ENCODE data around the gene GNE.
"Not testable (repeated sequence)": the region's sequence is repeated elsewhere in the genome, so short reads cannot be mapped to it uniquely, and the experiment has no call there.

GNE gene

GRCh38 chr9:36263683-36264082 is 5.4 kb upstream of the GNE start:
- DNase-seq, result no peak

GRCh38 chr9:36258996-36259533 is 817 bp upstream of the GNE start:
- no peak for DNase-seq

- no peak for DNase-seq
Observed at GRCh38 chr9:36251428-36251827, 6.8 kb downstream of the GNE start.

GRCh38 chr9:36250079-36250478 is 8.2 kb downstream of the GNE start:
- no peak for DNase-seq

GRCh38 chr9:36249189-36249588 is 9.1 kb downstream of the GNE start:
- no peak for DNase-seq

- not testable (repeated sequence) for DNase-seq
Observed at GRCh38 chr9:36248061-36248460, 10.2 kb downstream of the GNE start.

GRCh38 chr9:36247356-36247755 is 10.9 kb downstream of the GNE start:
- no peak for DNase-seq

- DNase-seq, result no peak
Observed at GRCh38 chr9:36245906-36246305, 12.3 kb downstream of the GNE start.

GRCh38 chr9:36239675-36240074 is 18.6 kb downstream of the GNE start:
- not testable (repeated sequence) for DNase-seq

GRCh38 chr9:36239205-36239604 is 19.0 kb downstream of the GNE start:
- DNase-seq, result not testable (repeated sequence)

GRCh38 chr9:36237230-36237629 is 21.0 kb downstream of the GNE start:
- no peak for DNase-seq

- no peak for DNase-seq
Observed at GRCh38 chr9:36222449-36222848, 35.8 kb downstream of the GNE start.

GRCh38 chr9:36221667-36222066 is 36.6 kb downstream of the GNE start:
- no peak for DNase-seq

GRCh38 chr9:36218411-36218901 is 39.8 kb downstream of the GNE start:
- DNase-seq, result peak in 1 of 2 experiments; percentile 11

GRCh38 chr9:36218011-36218410 is 40.2 kb downstream of the GNE start:
- DNase-seq, result no peak

- DNase-seq, result no peak
Observed at GRCh38 chr9:36217256-36217968, 40.8 kb downstream of the GNE start.

- no peak for DNase-seq
Observed at GRCh38 chr9:36214571-36214970, 43.7 kb downstream of the GNE start.

GRCh38 chr9:36213989-36214388 is 44.3 kb downstream of the GNE start:
- no peak for DNase-seq

GRCh38 chr9:36213387-36213786 is 44.9 kb downstream of the GNE start:
- DNase-seq, result no peak

- no peak for DNase-seq
Observed at GRCh38 chr9:36211510-36211909, 46.7 kb downstream of the GNE start.

GRCh38 chr9:36210722-36211121 is 47.5 kb downstream of the GNE start:
- no peak for DNase-seq

- DNase-seq, result no peak
Observed at GRCh38 chr9:36208521-36209253, 49.6 kb downstream of the GNE start.

GRCh38 chr9:36207546-36208012 is 50.7 kb downstream of the GNE start:
- DNase-seq, result no peak

- DNase-seq, result no peak
Observed at GRCh38 chr9:36207016-36207415, 51.2 kb downstream of the GNE start.
